ENCODE data around the gene GP5.

Gene GP5

GRCh38 chr3:194399166-194399565 lies at the start of gene GP5:
Gene GP5, minus strand, starts transcription at chr3:194399266. Its CDS starts 984 bp downstream, at chr3:194398282.
- no peak for DNase-seq (ENCODE audit: extremely low spot score)
- ChIA-PET POLR2A (no interaction called here), CTCF (interaction anchor here (3.0 kb wide), 1 partner anchor 55 kb away, joined by 12 read pairs; no protein-coding TSS in a partner anchor)
- TF ChIP-seq, protein P1, sequence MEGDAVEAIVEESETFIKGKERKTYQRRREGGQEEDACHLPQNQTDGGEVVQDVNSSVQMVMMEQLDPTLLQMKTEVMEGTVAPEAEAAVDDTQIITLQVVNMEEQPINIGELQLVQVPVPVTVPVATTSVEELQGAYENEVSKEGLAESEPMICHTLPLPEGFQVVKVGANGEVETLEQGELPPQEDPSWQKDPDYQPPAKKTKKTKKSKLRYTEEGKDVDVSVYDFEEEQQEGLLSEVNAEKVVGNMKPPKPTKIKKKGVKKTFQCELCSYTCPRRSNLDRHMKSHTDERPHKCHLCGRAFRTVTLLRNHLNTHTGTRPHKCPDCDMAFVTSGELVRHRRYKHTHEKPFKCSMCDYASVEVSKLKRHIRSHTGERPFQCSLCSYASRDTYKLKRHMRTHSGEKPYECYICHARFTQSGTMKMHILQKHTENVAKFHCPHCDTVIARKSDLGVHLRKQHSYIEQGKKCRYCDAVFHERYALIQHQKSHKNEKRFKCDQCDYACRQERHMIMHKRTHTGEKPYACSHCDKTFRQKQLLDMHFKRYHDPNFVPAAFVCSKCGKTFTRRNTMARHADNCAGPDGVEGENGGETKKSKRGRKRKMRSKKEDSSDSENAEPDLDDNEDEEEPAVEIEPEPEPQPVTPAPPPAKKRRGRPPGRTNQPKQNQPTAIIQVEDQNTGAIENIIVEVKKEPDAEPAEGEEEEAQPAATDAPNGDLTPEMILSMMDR (IDR thresholded peaks at IDR 0.05; ENCODE audit: control extremely low read depth, extremely low read depth, low read depth, missing control alignments) = no peak

DNA sequence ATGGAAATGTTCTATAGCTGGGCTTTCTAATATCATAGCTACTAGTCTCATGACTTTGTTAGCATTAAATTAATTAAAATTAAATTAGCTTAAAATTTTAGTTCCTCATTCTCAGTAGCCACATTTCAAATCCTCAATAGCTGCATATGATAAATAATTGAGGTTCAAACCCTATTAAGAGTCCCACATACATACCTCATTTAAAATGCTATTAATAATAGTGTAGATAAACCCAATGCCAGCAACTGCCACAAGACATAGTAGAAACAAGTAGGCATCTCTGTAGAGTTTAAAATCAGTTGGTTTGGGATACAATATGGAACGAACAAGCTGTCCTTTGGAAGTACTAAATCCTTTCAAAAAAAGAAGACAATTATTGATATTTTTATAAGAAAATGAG lies 48.6 kb upstream of the GP5 start:
- TF ChIP-seq, protein P1 (IDR thresholded peaks at IDR 0.05; ENCODE audit: control extremely low read depth, extremely low read depth, low read depth, missing control alignments) = no peak
- POLR2A ChIA-PET = no interaction called here

GRCh38 chr3:194447161-194447560 lies 48.1 kb upstream of the GP5 start:
- no peak for DNase-seq (ENCODE audit: extremely low spot score)
- ChIA-PET CTCF (interaction anchor here (1.0 to 2.4 kb wide), 8 partner anchors 9 to 30 kb away, joined by 3 to 9 read pairs (median 4); no protein-coding TSS in a partner anchor), POLR2A (no interaction called here)
- TF ChIP-seq, protein P1 (IDR thresholded peaks at IDR 0.05; ENCODE audit: control extremely low read depth, extremely low read depth, low read depth, missing control alignments) = no peak

More for the DNA sequence above, 48.6 kb upstream of the GP5 start:
- no peak for DNase-seq (ENCODE audit: extremely low spot score)
- CTCF ChIA-PET = interaction anchor here (1.0 to 2.4 kb wide), 8 partner anchors 9 to 31 kb away, joined by 3 to 9 read pairs (median 4); no protein-coding TSS in a partner anchor

DNA sequence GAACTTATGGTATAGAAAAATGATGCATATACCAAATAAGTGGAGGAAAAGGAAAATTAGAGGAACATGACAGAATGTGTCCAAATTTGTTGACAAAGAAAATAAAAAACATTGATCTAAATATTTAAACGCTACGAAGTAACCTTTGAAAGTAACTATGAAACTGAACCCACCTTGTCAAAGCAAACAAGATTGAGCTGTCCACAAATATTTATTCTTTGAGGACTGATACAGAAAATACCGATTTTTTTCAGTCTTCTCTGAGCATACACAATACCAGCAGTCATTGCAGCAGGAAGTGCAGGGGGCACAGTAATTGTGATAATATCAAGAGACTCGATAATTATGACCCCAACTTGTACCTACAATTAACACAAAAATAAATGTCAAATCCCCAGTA lies 47.7 kb upstream of the GP5 start:
- ChIA-PET POLR2A (no interaction called here), CTCF (interaction anchor here (1.0 to 2.4 kb wide), 7 partner anchors 8 to 25 kb away, joined by 3 to 9 read pairs (median 4); no protein-coding TSS in a partner anchor)
- TF ChIP-seq, protein P1 (IDR thresholded peaks at IDR 0.05; ENCODE audit: control extremely low read depth, extremely low read depth, low read depth, missing control alignments) = no peak
- no peak for DNase-seq (ENCODE audit: extremely low spot score)

DNA sequence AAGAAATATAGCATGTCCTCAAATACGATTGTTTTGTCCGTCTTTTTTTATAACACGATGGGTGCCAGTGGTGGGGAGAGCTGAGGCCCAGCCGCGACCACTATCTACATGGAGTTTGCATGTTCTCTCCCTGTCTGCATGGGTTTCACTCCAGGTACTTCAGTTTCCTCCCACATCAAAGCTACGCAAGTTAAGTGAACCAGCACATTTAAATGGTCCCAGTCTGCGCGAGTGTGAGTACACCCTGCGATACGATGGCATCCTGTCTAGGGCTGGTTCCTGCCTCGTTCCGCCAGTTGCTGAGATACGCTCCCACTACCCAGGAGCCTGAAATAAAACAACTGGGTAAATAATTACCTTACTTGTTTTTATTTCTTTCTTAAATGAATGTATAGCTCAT lies 47.1 kb upstream of the GP5 start:
- CTCF ChIA-PET = interaction anchor here (1.7 to 2.4 kb wide), 5 partner anchors 8 to 24 kb away, joined by 4 to 9 read pairs (median 4); no protein-coding TSS in a partner anchor
- no peak for DNase-seq (ENCODE audit: extremely low spot score)
- POLR2A ChIA-PET = no interaction called here
- TF ChIP-seq, protein P1 (IDR thresholded peaks at IDR 0.05; ENCODE audit: control extremely low read depth, extremely low read depth, low read depth, missing control alignments) = no peak

DNA sequence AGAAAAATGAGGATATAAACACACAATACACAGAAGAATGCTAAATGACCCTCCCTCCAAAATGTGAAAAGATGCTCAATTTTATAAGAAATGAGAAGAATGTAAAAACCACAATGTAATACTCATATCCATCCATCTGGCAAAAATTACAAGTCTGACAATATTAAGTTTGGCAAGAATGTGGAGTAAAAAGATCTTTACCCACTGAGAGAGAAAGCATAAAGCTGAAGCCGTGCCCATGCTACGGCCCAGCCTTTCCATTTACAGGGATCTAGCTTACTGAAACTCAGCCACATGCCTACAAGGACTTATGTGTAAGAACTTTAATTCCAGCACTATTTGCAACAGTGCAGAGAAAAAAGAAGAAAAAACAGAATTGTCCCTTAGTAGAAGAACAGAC lies 44.8 kb upstream of the GP5 start:
- DNase-seq (ENCODE audit: extremely low spot score) = no peak
- TF ChIP-seq, protein P1 (IDR thresholded peaks at IDR 0.05; ENCODE audit: control extremely low read depth, extremely low read depth, low read depth, missing control alignments) = no peak
- POLR2A ChIA-PET = no interaction called here
- CTCF ChIA-PET = interaction anchor here (1.1 kb wide), 1 partner anchor 60 kb away, joined by 3 read pairs; no protein-coding TSS in a partner anchor

All from GM10248 (cell line).